Ishikawa (cell line): ENCODE results near the gene CNNM4.

ENCODE experiments used
- CEBPB ChIP-seq: IDR thresholded peaks from 2 replicates; pipeline ENCODE4 v1.6.1; 2012
- CREB1 ChIP-seq: IDR thresholded peaks from 2 replicates; pipeline ENCODE4 v1.6.1; 2012; ENCODE audit warnings: low read depth
- EGR1 ChIP-seq: IDR thresholded peaks from 2 replicates; pipeline ENCODE4 v1.6.1; 2012
- EP300 ChIP-seq: IDR thresholded peaks from 2 replicates; pipeline ENCODE4 v1.6.1; 2012; ENCODE audit warnings: borderline replicate concordance
- FOXM1 ChIP-seq: IDR thresholded peaks from 2 replicates; pipeline ENCODE4 v1.6.1; 2012; ENCODE audit warnings: low read depth, borderline replicate concordance
- MAX ChIP-seq: IDR thresholded peaks from 2 replicates; pipeline ENCODE4 v1.6.1; 2012
- NFIC ChIP-seq: IDR thresholded peaks from 2 replicates; pipeline ENCODE4 v1.6.1; 2012
- RAD21 ChIP-seq: IDR thresholded peaks from 2 replicates; pipeline ENCODE4 v1.6.1; 2012; ENCODE audit warnings: low read depth
- TAF1 ChIP-seq: IDR thresholded peaks from 2 replicates; pipeline ENCODE4 v1.6.1; 2012; ENCODE audit warnings: low read depth, mild to moderate bottlenecking
- TCF12 ChIP-seq: IDR thresholded peaks from 2 replicates; pipeline ENCODE4 v1.6.1; 2012; ENCODE audit warnings: low read depth
- TEAD4 ChIP-seq: IDR thresholded peaks from 2 replicates; pipeline ENCODE4 v1.6.1; 2012
- USF1 ChIP-seq: IDR thresholded peaks from 2 replicates; pipeline ENCODE4 v1.6.1; 2012
- YY1 ChIP-seq: IDR thresholded peaks from 2 replicates; pipeline ENCODE4 v1.6.1; 2012; ENCODE audit warnings: low read depth
- ZBTB7A ChIP-seq: IDR thresholded peaks from 2 replicates; pipeline ENCODE4 v1.6.1; 2012; ENCODE audit warnings: low read depth
- TF ChIP-seq, protein P1 (sequence below): IDR thresholded peaks from 2 replicates; pipeline ENCODE4 v1.6.1; 2012; ENCODE audit warnings: low read depth, mild to moderate bottlenecking

CNNM4 gene

GRCh38 chr2:96747061-96747617, 13.6 kb upstream of the CNNM4 start:
- TF ChIP-seq FOXM1 = no peak
- TF ChIP-seq YY1 = no peak
- TF ChIP-seq TAF1 = no peak
- no peak for TF ChIP-seq MAX
- TF ChIP-seq NFIC = no peak
- no peak for TF ChIP-seq ZBTB7A
- TF ChIP-seq TCF12 = no peak
- no peak for TF ChIP-seq CEBPB

GRCh38 chr2:96751800-96752199, 8.9 kb upstream of the CNNM4 start:
- TF ChIP-seq RAD21 = no peak
- TF ChIP-seq EGR1 = no peak
- TF ChIP-seq FOXM1 = no peak
- TF ChIP-seq, protein P1, sequence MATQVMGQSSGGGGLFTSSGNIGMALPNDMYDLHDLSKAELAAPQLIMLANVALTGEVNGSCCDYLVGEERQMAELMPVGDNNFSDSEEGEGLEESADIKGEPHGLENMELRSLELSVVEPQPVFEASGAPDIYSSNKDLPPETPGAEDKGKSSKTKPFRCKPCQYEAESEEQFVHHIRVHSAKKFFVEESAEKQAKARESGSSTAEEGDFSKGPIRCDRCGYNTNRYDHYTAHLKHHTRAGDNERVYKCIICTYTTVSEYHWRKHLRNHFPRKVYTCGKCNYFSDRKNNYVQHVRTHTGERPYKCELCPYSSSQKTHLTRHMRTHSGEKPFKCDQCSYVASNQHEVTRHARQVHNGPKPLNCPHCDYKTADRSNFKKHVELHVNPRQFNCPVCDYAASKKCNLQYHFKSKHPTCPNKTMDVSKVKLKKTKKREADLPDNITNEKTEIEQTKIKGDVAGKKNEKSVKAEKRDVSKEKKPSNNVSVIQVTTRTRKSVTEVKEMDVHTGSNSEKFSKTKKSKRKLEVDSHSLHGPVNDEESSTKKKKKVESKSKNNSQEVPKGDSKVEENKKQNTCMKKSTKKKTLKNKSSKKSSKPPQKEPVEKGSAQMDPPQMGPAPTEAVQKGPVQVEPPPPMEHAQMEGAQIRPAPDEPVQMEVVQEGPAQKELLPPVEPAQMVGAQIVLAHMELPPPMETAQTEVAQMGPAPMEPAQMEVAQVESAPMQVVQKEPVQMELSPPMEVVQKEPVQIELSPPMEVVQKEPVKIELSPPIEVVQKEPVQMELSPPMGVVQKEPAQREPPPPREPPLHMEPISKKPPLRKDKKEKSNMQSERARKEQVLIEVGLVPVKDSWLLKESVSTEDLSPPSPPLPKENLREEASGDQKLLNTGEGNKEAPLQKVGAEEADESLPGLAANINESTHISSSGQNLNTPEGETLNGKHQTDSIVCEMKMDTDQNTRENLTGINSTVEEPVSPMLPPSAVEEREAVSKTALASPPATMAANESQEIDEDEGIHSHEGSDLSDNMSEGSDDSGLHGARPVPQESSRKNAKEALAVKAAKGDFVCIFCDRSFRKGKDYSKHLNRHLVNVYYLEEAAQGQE = no peak
- TF ChIP-seq TAF1 = no peak
- no peak for TF ChIP-seq MAX
- no peak for TF ChIP-seq CEBPB
- no peak for TF ChIP-seq YY1
- no peak for TF ChIP-seq TCF12
- no peak for TF ChIP-seq NFIC
- TF ChIP-seq EP300 = no peak
- TF ChIP-seq TEAD4 = no peak
- no peak for TF ChIP-seq CREB1
- TF ChIP-seq USF1 = no peak
- TF ChIP-seq ZBTB7A = no peak

DNA sequence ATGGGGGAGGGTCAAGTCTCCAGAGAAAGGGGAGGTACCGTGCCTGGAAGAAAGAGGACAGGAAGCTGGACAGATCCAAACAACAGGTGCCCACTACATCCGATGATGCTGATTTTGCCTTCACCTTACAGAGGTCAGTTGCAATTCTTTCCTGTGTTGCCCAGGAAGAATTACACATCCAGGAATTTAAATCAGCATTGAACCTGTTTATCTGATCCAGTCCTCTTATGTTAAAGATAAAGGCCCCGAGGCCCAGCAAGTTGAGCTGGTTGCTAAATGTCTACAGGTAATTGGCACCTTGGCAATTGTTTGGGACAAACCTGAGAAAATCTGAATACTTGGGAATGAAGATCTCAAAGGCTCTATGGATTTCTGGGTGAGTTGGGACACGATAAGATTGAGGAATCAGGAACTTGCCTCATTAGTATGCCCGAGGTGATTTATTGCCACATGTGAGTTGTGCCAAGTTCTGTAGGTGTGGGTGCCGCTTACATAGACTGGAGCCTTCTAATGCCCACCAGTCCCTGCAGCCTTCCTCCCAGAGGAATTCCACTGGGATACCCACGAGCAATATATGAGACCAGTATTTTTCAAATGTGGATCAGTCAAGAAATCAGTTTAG, 6.9 kb upstream of the CNNM4 start:
- TF ChIP-seq TCF12 = no peak
- TF ChIP-seq CREB1 = no peak
- no peak for TF ChIP-seq FOXM1
- no peak for TF ChIP-seq NFIC
- no peak for TF ChIP-seq CEBPB
- TF ChIP-seq EGR1 = no peak
- TF ChIP-seq TEAD4 = no peak
- no peak for TF ChIP-seq ZBTB7A
- TF ChIP-seq TAF1 = no peak
- TF ChIP-seq, protein P1 = no peak
- no peak for TF ChIP-seq RAD21
- TF ChIP-seq EP300 = no peak
- no peak for TF ChIP-seq USF1
- TF ChIP-seq MAX = no peak
- no peak for TF ChIP-seq YY1

GRCh38 chr2:96754317-96754716, 6.4 kb upstream of the CNNM4 start:
- TF ChIP-seq NFIC (no peak), EP300 (no peak), USF1 (no peak), TAF1 (no peak), ZBTB7A (no peak), CEBPB (no peak), TEAD4 (no peak), RAD21 (no peak), CREB1 (no peak), TCF12 (no peak), YY1 (no peak), EGR1 (no peak), MAX (no peak), FOXM1 (no peak)
- TF ChIP-seq, protein P1 = no peak
